Stimulated activated CD8-positive, alpha-beta memory T cell treated with anti-CD3 and anti-CD28 coated beads, Interleukin-15, amount 100 ng/mL, for 1 hour (primary cell): Measurements from ENCODE around the gene STAG3.
"Not testable (repeated sequence)": the region's sequence is repeated elsewhere in the genome, so short reads cannot be mapped to it uniquely, and the experiment has no call there.

Experiments
- DNase-seq: peaks from one replicate; pipeline ENCODE4 v3.0.0-alpha.2; 2020; ENCODE audit warnings: low read depth

The STAG3 gene

DNA sequence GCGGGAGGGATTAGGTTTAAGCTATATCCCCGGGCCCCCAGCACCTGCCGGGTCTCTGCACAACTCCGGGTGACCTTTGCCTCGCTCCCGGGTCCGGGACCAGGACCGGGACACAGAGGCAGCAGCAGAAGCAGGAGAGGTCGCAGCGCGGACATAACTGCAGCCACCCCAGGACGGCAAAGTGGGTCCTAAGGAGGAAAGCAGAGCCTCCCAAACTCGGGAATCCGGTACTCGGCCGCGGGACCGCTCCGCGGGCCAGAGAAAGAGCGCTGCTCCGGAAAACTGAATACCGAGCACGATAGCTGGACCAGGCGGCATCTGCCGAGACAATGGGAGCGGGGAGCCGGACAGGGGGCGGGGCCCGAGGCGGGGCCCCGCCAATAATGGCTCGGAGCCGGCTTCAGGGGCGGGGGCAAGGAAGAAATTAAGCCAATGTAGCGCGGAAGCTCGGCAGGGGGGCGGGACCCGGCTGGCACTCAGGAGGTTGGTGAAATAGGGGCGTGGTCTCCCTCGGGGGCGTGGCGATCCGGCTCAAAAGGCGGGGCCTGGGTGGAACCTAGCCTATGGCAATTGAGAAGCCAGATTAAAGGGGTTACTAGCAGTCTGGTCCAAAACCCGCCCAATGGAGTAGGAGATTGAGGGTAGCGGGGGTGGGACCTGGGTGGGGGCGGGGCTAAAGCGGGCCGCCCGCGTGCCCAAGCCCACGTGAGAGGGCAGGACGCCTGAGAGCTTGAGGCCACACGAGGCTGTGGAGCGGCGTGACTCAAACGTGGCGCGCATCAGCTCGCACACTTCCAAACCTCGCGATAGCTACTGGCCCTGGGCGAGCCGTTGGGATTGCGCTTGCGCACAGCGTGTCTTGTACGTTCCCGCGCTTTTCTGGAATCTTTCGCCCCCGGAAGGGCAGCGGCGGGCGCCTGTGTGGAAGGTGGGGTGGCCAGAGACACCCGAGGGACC lies at the start of gene STAG3, which contains the start of gene GPC2:
Gene STAG3, plus strand, starts transcription at position 874 of the 957 bp plus-strand sequence. CDS start 2,639 bp downstream, outside the sequence.
Gene GPC2, minus strand, starts transcription at position 337 of the 957 bp plus-strand sequence. Its CDS starts 182 bp downstream, at position 155.
- peak; percentile 93 for DNase-seq

DNA sequence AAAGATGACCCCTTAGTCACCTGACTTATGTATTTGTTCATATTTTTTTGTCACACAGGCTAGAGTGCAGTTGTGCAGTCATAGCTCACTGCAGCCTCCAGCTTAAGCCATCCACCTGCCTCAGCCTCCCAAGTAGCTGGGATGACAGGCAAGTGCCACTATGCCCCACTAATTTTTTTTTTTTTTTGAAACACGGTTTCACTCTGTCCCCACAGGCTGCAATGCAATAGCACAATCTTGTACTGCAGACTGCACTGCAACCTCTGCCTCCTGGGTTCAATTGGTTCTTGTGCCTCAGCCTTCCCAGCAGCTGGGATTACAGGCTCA lies 49.1 kb upstream of the STAG3 start:
- no peak for DNase-seq

DNA sequence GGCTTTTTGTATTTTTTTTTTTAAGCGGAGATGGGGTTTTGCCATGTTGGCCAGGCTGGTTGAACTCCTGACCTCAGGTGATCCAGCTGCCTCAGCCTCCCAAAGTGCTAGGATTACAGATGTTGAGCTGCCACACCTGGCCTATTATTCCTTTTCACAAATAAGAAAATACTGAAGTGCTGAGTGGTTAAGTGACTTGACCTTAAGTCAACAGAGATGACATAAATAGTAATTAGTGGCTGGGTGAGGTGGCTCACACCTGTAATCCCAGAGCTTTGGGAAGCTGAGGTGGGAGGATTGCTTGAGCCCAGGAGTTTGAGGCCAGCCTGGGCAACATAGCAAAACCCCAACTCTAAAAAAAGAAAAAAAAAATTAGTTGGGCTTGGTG lies 47.5 kb upstream of the STAG3 start:
- not testable (repeated sequence) for DNase-seq

GRCh38 chr7:100130608-100131453 lies 46.9 kb upstream of the STAG3 start:
- DNase-seq: peak; percentile 76

GRCh38 chr7:100132126-100132525 lies 45.6 kb upstream of the STAG3 start:
- no peak for DNase-seq

- no peak for DNase-seq
These were observed 45.0 kb upstream of the STAG3 start for GRCh38 chr7:100132697-100133151.

DNA sequence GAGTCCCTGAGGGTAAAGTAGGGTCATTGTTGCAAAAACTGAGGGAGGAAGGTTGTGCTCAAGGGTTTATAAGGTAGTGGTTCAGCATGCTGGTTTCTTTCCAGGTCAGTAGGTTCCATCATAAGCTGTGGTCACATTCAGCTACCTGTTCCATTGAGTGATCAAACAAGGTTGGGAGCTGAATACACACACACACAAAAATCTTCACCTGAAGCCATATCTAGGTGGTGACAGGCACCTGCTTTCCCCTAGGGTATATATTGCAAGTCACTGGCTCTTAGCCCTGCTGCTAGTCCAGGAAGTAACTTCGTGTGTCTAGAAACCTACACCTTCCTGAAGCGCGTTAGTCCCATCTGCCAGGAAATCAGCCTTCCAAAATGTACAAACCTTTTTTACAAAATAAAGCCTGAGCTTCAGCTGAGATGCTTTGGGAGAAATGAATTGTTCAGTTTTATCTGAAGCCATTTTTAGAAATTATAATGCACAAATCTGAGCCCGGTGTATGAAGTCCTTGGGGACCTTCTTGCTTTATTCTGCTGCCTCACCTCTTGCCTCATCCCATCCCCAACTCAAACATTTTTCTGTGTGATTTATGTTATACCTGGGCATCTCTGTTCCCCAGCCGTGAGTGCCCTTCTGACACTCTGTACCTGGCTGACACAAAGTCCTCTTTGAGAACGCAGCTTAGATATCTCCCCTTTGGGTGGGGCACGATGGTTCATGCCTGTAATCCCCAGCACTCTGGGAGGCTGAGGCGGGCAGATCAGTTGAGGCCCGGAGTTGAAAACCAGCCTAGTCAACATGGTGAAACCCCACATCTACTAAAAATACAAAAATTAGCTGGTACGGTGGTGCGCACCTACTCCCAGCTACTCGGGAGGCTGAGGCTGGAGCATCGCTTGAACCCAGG lies 39.6 kb upstream of the STAG3 start:
- DNase-seq: no peak

DNA sequence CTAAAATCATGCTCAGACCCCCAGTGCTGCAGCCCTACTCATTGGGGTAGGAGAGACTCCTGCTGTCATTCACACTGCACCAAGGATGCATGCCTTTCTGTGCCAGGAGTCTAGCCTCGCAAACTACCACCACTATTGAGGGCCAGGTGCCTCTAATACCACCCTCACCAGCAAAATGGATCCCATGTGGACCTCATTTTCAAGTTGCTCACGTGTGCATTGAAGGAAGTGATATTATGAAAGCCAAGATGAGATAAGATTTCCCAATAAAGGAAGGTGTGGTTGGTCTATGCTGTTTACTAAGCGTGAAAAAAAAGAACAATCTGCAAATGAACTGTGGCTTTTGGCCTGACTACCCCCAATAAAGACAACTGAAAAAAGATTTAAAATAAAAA lies 36.2 kb upstream of the STAG3 start:
- no peak for DNase-seq

GRCh38 chr7:100142461-100142860 lies 35.3 kb upstream of the STAG3 start:
- no peak for DNase-seq

GRCh38 chr7:100146350-100146749 lies 31.4 kb upstream of the STAG3 start:
- not testable (repeated sequence) for DNase-seq

DNA sequence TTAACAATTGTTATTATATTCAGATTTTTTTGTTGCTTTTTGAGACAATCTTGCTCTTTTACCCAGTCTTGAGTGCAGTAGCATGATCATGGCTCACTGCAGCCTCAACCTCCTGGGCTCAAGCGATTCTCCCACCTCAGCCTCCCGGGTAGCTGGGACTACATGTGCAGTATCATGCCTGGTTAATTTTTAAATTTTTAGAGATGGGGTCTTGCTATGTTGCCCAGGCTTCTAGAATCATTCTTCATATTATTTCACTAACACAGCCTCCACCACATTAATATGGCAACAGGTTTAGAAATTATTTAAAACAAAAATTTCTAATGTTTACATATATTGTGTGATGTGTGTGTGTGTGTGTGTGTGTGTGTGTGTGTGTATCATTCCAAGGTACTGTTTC lies 30.4 kb upstream of the STAG3 start:
- no peak for DNase-seq

- no peak for DNase-seq
These were observed 29.5 kb upstream of the STAG3 start for GRCh38 chr7:100148225-100148558.

GRCh38 chr7:100148559-100149328 lies 29.0 kb upstream of the STAG3 start, which contains the start of gene LAMTOR4:
Gene LAMTOR4 (plus strand): TSS chr7:100148918. CDS start chr7:100148973, 55 bp downstream.
- DNase-seq: peak; percentile 90

DNA sequence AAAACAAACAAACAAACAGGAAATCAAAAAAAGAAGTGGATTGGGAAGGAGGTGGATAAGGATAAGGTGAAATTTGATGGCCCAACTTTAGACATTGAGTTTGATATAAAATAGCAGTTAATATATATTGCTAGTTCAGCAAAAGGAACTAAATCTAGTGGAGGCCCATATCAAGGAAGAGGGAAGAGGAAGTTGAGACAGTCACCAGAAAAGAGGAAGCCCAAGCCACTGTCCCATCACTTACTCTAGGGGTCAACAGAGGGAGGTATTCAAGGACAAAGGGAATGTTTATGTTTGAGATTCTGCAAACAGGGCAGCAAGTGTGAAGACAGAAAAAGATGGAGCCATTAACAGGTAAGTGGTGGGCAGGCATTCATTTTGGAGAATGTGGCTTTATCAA lies 25.3 kb upstream of the STAG3 start:
- DNase-seq: no peak

- DNase-seq: no peak
These were observed 24.6 kb upstream of the STAG3 start for GRCh38 chr7:100152937-100153666.

DNA sequence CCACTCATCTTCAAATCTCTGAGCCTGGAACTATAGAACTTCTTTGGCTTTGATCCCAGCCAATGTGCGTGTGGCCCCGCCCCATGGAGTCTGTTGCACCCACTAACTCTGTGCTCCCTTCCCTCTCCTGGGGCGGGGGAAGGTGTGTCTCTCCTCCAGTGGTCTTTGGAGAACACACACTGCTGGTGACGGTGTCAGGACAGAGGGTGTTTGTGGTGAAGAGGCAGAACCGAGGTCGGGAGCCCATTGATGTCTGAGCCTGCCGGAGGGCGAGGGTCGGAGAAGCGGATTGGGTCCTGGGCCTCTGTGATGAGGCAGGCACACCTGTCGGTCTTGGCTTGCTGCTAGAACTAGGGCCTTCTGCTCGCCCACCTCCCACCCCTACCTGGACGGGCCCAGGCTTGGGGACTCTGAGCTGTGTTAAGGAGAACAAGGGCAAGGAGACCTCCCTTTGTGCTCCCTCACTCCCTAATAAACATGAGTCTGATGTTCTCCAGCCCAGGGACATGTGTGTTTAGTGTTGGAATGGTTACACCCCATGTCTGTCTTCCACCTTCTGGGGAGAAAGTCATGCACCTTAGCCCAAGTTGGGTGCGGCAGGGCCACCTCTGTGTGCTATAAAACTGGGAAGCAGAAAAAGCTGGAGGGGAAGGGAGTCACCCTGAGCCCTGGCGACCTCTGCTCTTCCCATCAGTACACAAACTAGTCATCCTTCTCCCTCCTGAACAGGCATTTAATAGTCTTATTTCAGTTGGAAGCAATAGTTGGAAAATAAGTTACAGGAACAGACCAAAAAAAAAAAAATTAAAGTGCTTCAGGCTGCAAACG lies 23.8 kb upstream of the STAG3 start:
- no peak for DNase-seq

DNA sequence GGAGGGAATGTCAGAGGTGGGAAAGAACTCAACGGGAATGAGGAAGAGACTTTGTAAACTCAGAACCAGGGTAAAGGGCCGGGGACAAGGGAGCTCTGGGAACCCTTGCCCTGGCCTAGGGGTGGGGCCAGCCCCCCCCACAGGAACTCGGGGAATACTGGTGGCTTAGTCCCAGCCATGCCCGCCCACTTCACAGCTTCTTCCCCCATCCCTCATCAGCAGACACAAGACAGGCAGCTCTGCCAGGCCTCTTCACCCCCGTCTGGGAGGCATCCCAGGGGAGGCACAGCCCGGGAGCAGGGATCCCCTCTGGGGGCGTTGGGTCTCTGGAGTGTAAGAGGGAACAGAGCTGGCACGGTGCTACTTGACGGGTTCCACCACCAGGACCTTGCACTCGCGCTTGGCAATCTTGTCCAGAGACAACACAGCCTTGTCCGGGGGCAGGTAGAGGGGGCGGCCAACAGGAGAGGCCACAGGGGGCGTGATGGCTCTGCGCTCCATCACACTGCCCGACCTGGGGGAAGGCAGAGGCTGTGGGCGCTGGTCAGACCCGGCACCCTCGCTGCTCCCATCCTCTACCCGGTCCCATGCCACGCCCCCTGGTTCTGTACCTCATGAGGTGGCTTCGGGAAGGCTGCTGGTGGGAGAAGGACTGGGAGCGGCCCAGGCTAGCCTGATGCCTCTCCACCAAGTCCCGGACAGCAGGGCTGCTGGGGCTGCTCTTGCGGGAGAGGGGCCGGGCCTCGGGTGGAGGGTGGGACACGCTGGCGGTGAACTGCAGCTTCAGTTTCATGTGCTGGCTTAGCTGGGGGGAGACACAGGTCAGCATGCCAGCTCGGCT lies 22.8 kb upstream of the STAG3 start:
- no peak for DNase-seq

DNA sequence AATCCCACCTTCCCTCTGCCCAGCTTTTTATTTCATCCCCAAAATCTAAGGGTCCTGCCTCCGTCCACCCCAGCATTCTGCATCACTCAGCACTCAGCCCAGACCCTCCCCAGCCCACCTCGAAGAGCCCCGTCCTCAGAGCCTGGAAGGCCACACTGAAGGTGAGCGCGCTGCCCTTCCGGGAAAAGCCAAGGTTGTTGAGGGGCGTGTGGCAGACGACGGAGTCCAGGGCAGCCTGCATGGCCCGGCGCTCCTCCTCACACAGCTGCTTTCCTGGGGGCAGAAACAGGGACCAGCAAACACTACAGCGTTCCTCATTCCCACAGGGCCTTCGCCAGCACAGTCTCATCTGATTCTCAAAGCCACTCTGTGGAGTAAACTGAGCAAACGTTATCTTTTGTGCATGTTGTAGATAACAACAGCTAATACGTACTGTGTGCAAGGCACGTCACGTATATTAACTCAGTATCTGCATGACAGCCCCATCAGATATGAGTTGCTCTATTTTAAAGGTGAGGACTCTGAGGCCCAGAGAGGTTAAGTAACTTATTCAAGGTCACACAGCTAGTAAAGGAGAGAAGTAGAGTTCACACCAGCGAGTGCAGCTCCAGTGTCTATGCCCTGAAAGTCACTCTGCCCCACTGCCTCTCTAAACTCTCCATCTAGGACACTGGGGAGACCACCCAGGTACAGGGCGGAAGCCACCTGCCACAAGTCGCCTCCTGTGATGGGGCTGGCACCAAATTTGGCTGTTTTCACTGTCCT lies 22.0 kb upstream of the STAG3 start:
- DNase-seq: no peak
